HL-60 (cell line): Measurements from ENCODE around the gene FBXO42.

Source experiments
- DNase-seq, 2 experiments: peaks; one replicate each; pipeline ENCODE4 v3.0.0-alpha.2; 2010 to 2020; ENCODE audit warnings: low read depth in 1 of 2, low spot score in 1 of 2
- H3K27ac ChIP-seq: fragments of 250-450 bp; sonication (Bioruptor Pico); replicated peaks from 2 replicates; pipeline ENCODE4 v1.5.1; 2020; ENCODE audit warnings: mild to moderate bottlenecking, moderate library complexity
- H3K27me3 ChIP-seq: fragments of 250-450 bp; sonication (Bioruptor Pico); 2 replicates; pipeline ENCODE4 v1.5.1; 2021; ENCODE audit warnings: mild to moderate bottlenecking, moderate library complexity; ENCODE audit not compliant: insufficient read depth, poor library complexity, severe bottlenecking
- H3K4me3 ChIP-seq: replicated peaks from 2 replicates; pipeline ENCODE4 v1.5.1; 2011; ENCODE audit warnings: mild to moderate bottlenecking, control low read depth, low read length; ENCODE audit not compliant: insufficient read depth
- GABPA ChIP-seq: IDR thresholded peaks from 2 replicates; pipeline ENCODE4 v1.6.1; 2012; ENCODE audit warnings: low read depth
- POLR2AphosphoS5 ChIP-seq: IDR thresholded peaks from 2 replicates; pipeline ENCODE4 v1.6.1; 2012; ENCODE audit warnings: low read depth
- SPI1 ChIP-seq: IDR thresholded peaks from 2 replicates; pipeline ENCODE4 v1.6.1; 2012; ENCODE audit warnings: low read depth, mild to moderate bottlenecking, borderline replicate concordance
- TF ChIP-seq, protein P1 (sequence below): IDR thresholded peaks from one replicate; pipeline ENCODE4 v1.5.1; 2011; ENCODE audit warnings: low read length, control low read depth, inconsistent platforms; ENCODE audit not compliant: insufficient read depth
- TF ChIP-seq, protein P2 (sequence below): IDR thresholded peaks from 2 replicates; pipeline ENCODE4 v1.6.1; 2012; ENCODE audit warnings: low read depth; ENCODE audit not compliant: insufficient replicate concordance

FBXO42 gene

DNA sequence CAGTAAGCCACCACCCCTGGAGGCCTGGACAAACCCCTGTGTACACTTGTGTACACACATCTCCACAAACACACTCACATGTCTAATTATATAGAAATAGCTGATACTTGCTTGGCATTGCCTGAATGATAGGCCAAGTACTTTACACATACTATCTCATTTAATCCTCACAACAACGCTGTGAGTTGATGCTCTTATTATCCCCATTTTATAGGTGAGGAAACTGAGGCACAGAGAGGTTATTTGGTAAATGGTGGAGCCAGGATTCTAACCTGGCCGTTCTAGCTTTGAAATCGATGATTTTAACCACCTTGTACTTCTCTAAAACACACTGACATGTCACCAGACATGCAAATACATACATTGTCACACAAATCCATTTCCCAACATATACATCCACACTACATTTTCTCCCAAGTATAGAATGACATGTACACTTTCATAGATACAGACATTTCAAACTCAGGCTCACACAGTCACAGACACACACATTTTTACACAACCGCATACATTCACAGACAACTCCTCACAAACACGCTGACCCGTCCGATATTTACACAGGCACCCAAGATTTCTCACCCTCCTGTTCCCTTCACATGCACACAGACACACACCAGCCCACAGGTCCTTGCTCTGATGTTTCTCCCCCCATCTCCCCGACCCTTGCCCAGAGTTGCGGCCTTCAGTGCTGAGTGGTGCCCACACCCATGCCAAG is 143.0 kb downstream of the FBXO42 start:
- Histone ChIP-seq H3K27me3 (no peaks in the 10 kb centered on the region), H3K4me3 (no peak overlapping the region), H3K27ac (no peak overlapping the region)
- no peak for DNase-seq
- TF ChIP-seq, protein P1, sequence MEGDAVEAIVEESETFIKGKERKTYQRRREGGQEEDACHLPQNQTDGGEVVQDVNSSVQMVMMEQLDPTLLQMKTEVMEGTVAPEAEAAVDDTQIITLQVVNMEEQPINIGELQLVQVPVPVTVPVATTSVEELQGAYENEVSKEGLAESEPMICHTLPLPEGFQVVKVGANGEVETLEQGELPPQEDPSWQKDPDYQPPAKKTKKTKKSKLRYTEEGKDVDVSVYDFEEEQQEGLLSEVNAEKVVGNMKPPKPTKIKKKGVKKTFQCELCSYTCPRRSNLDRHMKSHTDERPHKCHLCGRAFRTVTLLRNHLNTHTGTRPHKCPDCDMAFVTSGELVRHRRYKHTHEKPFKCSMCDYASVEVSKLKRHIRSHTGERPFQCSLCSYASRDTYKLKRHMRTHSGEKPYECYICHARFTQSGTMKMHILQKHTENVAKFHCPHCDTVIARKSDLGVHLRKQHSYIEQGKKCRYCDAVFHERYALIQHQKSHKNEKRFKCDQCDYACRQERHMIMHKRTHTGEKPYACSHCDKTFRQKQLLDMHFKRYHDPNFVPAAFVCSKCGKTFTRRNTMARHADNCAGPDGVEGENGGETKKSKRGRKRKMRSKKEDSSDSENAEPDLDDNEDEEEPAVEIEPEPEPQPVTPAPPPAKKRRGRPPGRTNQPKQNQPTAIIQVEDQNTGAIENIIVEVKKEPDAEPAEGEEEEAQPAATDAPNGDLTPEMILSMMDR = no peak
- TF ChIP-seq, protein P2, sequence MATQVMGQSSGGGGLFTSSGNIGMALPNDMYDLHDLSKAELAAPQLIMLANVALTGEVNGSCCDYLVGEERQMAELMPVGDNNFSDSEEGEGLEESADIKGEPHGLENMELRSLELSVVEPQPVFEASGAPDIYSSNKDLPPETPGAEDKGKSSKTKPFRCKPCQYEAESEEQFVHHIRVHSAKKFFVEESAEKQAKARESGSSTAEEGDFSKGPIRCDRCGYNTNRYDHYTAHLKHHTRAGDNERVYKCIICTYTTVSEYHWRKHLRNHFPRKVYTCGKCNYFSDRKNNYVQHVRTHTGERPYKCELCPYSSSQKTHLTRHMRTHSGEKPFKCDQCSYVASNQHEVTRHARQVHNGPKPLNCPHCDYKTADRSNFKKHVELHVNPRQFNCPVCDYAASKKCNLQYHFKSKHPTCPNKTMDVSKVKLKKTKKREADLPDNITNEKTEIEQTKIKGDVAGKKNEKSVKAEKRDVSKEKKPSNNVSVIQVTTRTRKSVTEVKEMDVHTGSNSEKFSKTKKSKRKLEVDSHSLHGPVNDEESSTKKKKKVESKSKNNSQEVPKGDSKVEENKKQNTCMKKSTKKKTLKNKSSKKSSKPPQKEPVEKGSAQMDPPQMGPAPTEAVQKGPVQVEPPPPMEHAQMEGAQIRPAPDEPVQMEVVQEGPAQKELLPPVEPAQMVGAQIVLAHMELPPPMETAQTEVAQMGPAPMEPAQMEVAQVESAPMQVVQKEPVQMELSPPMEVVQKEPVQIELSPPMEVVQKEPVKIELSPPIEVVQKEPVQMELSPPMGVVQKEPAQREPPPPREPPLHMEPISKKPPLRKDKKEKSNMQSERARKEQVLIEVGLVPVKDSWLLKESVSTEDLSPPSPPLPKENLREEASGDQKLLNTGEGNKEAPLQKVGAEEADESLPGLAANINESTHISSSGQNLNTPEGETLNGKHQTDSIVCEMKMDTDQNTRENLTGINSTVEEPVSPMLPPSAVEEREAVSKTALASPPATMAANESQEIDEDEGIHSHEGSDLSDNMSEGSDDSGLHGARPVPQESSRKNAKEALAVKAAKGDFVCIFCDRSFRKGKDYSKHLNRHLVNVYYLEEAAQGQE = no peak
- no peak for TF ChIP-seq GABPA
- no peak for TF ChIP-seq SPI1
- TF ChIP-seq POLR2AphosphoS5 = no peak

DNA sequence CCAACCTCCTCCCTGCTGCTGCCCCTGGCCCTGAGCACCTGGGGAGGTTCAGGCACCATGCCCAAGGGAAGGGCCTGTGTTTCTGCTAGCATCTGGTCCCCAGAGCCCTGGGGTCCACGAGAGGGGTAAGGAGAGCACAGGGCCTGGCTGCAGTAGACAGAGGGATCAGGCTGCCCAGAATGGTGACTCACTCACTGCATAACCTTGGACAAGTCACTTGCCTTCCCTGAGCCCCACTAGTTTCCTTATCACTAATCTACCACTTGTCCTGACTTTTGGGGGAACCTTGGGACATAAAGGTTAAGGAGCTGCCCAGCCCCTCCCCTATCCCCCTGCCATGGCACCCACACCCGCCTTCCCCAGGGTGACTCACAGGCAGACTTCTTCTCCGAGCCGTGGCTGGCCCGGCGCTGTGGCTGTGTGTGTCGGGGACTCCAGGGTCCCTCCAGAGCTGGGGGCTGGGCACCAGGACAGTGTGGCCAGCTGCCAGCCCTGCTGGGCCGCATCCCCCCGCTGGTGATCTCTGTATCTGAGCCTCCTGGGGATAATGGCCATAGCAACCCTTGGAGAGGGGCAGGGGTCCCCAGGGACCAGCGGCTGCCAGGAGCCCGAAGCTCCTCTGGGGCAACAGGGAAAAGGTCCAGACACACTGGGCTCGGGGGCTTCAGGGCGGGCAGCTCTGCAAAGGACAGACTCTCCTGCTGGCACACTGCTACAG is 143.9 kb downstream of the FBXO42 start:
- Histone ChIP-seq H3K27ac (no peak overlapping the region), H3K4me3 (no peak overlapping the region), H3K27me3 (no peaks in the 10 kb centered on the region)
- no peak for DNase-seq
- TF ChIP-seq POLR2AphosphoS5 (no peak), GABPA (no peak), SPI1 (no peak)
- TF ChIP-seq, protein P1 = no peak
- TF ChIP-seq, protein P2 = no peak

DNA sequence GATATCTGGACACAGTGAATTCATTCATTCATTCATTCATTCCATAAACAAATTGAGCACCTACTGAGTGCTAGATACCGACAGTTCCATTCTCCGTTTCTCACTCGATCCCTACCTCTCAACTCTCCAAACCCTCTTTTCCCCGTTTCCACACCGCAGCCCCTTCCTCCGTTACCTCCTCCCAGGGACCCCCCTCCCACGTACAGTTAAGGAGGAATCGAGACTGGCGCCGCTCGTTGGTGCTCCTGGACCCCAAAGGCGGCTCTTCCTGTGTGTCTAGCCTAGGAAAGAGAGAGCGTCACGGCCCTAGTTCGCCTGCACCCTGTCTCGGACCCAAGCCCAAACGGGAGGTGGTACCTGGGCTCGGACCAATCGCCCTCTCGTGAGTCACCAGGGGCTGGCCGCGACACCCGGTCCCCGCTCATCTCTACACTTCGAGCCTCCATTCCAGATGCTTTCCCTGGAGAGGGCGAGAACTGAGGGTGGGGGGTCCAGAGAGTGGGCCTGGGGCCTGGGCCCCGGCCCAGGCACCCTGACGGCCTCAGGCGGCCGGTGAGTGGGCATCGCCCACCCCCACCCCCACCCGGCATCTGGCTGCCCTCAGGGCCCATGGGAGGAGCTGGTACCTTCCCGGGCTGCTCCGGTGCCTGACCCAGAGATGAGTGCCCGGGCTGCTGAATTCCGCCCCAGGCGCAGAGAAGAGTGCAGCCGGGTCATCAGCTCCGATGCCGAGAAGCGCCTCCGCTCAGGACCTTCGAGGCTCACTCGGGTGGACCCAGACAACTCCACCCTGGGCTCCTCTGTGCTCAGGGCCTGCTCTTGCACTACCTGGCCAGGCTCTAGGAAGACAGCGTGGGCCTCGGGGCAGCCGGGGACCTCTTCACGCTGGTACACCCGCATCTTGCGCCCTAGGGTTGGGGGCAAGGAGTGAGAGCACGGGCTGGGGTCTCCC is 144.7 kb downstream of the FBXO42 start:
- Histone ChIP-seq H3K27me3 (no peaks in the 10 kb centered on the region), H3K27ac (peak overlapping the region; percentile 70), H3K4me3 (peak overlapping the region; percentile 48)
- no peak for DNase-seq
- TF ChIP-seq SPI1 = no peak
- TF ChIP-seq, protein P1 = no peak
- TF ChIP-seq, protein P2 = no peak
- TF ChIP-seq GABPA = no peak
- no peak for TF ChIP-seq POLR2AphosphoS5
